ENCODE measurements around the gene THBD. TPM values are rescaled to one million over a fixed set of nuclear protein-coding genes. Genes with fewer than 3 reads are reported as not detected.

Gene THBD
- total and polyA plus RNA-seq, 2 of the 4 experiments (the other 2 are of a cell fraction) = 0.07 TPM; not detected in 1

DNA sequence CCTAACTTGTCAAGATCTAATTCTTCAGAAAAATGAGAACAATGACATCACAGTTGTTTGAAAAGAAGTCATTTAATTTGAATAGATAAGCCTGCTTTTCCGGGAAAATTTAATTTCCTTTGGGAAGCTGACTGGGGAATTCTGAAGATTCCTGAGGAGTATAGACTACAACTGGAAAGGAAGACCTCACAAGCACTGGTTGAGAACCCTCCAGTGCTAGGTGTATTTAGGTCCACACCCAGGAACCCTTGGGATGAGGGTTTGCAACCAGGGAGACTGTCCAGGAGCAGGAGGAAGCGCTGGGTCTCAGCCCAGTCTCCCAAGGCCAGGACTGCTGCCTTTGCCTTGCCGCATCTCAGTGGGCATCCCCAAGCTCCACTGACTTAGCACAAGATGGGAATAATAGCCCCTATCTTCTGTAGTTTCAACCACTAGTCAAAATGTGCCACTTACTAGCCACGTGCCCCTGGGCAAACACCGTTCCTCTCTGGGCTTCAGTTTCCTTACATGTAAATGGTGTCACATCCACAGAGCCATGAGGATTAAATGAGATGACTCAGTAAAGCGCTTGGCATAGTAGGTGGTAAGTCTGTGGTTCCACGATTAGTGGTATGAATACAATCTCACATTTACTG lies 43.5 kb upstream of the THBD start:
- Histone ChIP-seq H3K56ac (ENCODE audit: extremely low read depth, insufficient read depth, low read length) (no peak overlapping the region), H3K4ac (ENCODE audit: low read depth, low read length) (no peak overlapping the region), H4K5ac (ENCODE audit: low read depth, low read length) (no peak overlapping the region), H3K36me3 (ENCODE audit: control insufficient read depth, insufficient read depth, low read length) (no peaks in the 10 kb centered on the region), H3K18ac (ENCODE audit: low read depth, low read length) (no peak overlapping the region), H3K27ac (ENCODE audit: insufficient read depth, low read length) (no peak overlapping the region), H3K9me3 (ENCODE audit: control insufficient read depth, insufficient read depth, low read length) (no peaks in the 10 kb centered on the region), H3K4me3 (ENCODE audit: insufficient read depth, low read depth, low read length) (no peak overlapping the region), H3K4me2 (ENCODE audit: low read depth, low read length) (no peak overlapping the region), H2BK15ac (ENCODE audit: low read depth, low read length) (no peak overlapping the region), H2AFZ (replicated peaks; ENCODE audit: low read length, poor library complexity) (no peak overlapping the region), H2AK9ac (replicated peaks; ENCODE audit: low read depth, low read length, poor library complexity) (no peak overlapping the region), H3K23ac (ENCODE audit: low read depth, low read length) (no peak overlapping the region), H2BK120ac (ENCODE audit: low read depth, low read length) (no peak overlapping the region), H3K9me1 (ENCODE audit: insufficient read depth, low read length) (no peaks in the 10 kb centered on the region), H2BK5ac (ENCODE audit: low read depth, low read length, poor library complexity, severe bottlenecking) (no peak overlapping the region), H3K9ac (ENCODE audit: low read depth, low read length) (no peak overlapping the region), H2BK20ac (ENCODE audit: low read depth, low read length) (no peak overlapping the region), H3K27me3 (ENCODE audit: control insufficient read depth, insufficient read depth, low read length) (peaks cover 54% of the 10 kb centered on the region), H4K91ac (ENCODE audit: insufficient read depth, low read depth, low read length) (no peak overlapping the region), H3K14ac (replicated peaks; ENCODE audit: low read depth, low read length) (no peak overlapping the region), H4K8ac (ENCODE audit: low read depth in 2 of 2, low read length in 2 of 2) (no peak overlapping the region), H3K79me1 (ENCODE audit: low read depth in 1 of 2, low read length in 2 of 2) (no peaks in the 10 kb centered on the region), H4K20me1 (ENCODE audit: insufficient read depth, low read length) (no peaks in the 10 kb centered on the region), H3K4me1 (ENCODE audit: control insufficient read depth, insufficient read depth, low read length) (no peaks in the 10 kb centered on the region), H2AK5ac (ENCODE audit: low read depth, low read length) (no peak overlapping the region)
- 100% methylated on average over 1 of the region's 7 CpGs; no CpG with 5 or more reads in 1 of the 2 experiments for WGBS, 2 experiments (ENCODE audit: extremely low coverage in 2 of 2, insufficient read length in 1 of 2)
- intact Hi-C loops (cut with micrococcal nuclease) = no loop called here
- no peak for ATAC-seq (ENCODE audit: low read depth)
- ChIA-PET POLR2A (ENCODE audit: unreplicated experiment) (no interaction called here), CTCF (no interaction called here)
- no TSS peak for BruUV-seq (replicated peaks)
- dilution Hi-C loops (cut with HindIII; ENCODE audit: low sequenced_read_pairs, unreplicated experiment) = no loop called here
- TF ChIP-seq BHLHE40 (IDR thresholded peaks at IDR 0.05; ENCODE audit: low read depth, low read length) (no peak), MAFK (IDR thresholded peaks at IDR 0.05; ENCODE audit: low read depth, low read length) (no peak), RCOR1 (IDR thresholded peaks at IDR 0.05; ENCODE audit: insufficient replicate concordance, low read length) (no peak), CEBPB (IDR thresholded peaks at IDR 0.05; ENCODE audit: low read depth, low read length) (no peak), RFX5 (IDR thresholded peaks at IDR 0.05; ENCODE audit: low read depth, low read length) (no peak), NFE2L2 (IDR thresholded peaks at IDR 0.05; ENCODE audit: low read depth, low read length) (no peak), SMC3 (IDR thresholded peaks at IDR 0.05; ENCODE audit: low read depth, low read length) (no peak), MAZ (IDR thresholded peaks at IDR 0.05; ENCODE audit: borderline replicate concordance, low read depth, low read length) (no peak), FOS (IDR thresholded peaks at IDR 0.05; ENCODE audit: low read depth, low read length) (no peak), CHD1 (IDR thresholded peaks at IDR 0.05; ENCODE audit: low read depth, low read length) (no peak), RAD21 (IDR thresholded peaks at IDR 0.05; ENCODE audit: low read length) (no peak), POLR2A (IDR thresholded peaks at IDR 0.05; ENCODE audit: low read depth, low read length) (no peak), MXI1 (IDR thresholded peaks at IDR 0.05; ENCODE audit: borderline replicate concordance, low read depth, low read length) (no peak)
- TF ChIP-seq, protein P1, sequence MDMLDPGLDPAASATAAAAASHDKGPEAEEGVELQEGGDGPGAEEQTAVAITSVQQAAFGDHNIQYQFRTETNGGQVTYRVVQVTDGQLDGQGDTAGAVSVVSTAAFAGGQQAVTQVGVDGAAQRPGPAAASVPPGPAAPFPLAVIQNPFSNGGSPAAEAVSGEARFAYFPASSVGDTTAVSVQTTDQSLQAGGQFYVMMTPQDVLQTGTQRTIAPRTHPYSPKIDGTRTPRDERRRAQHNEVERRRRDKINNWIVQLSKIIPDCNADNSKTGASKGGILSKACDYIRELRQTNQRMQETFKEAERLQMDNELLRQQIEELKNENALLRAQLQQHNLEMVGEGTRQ (IDR thresholded peaks at IDR 0.05; ENCODE audit: low read depth, low read length) = no peak
- TF ChIP-seq, protein P2, sequence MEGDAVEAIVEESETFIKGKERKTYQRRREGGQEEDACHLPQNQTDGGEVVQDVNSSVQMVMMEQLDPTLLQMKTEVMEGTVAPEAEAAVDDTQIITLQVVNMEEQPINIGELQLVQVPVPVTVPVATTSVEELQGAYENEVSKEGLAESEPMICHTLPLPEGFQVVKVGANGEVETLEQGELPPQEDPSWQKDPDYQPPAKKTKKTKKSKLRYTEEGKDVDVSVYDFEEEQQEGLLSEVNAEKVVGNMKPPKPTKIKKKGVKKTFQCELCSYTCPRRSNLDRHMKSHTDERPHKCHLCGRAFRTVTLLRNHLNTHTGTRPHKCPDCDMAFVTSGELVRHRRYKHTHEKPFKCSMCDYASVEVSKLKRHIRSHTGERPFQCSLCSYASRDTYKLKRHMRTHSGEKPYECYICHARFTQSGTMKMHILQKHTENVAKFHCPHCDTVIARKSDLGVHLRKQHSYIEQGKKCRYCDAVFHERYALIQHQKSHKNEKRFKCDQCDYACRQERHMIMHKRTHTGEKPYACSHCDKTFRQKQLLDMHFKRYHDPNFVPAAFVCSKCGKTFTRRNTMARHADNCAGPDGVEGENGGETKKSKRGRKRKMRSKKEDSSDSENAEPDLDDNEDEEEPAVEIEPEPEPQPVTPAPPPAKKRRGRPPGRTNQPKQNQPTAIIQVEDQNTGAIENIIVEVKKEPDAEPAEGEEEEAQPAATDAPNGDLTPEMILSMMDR (conservative IDR thresholded peaks at IDR 0.05; ENCODE audit: low read depth, low read length) = no peak
- TF ChIP-seq, protein P3, sequence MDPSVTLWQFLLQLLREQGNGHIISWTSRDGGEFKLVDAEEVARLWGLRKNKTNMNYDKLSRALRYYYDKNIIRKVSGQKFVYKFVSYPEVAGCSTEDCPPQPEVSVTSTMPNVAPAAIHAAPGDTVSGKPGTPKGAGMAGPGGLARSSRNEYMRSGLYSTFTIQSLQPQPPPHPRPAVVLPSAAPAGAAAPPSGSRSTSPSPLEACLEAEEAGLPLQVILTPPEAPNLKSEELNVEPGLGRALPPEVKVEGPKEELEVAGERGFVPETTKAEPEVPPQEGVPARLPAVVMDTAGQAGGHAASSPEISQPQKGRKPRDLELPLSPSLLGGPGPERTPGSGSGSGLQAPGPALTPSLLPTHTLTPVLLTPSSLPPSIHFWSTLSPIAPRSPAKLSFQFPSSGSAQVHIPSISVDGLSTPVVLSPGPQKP (IDR thresholded peaks at IDR 0.05; ENCODE audit: borderline replicate concordance, low read depth, low read length) = no peak
- in situ Hi-C loops (cut with MboI; ENCODE audit: low sequenced_read_pairs) = loop anchor here (25.0 kb wide), 1 partner anchor 94 kb away; no protein-coding TSS in a partner anchor
- DNase-seq = no peak
